Left colon (tissue), 2 donors: Measurements from ENCODE around the gene LSM14A. TPM values are rescaled to one million over a fixed set of nuclear protein-coding genes. Genes with fewer than 3 reads are reported as not detected.

ENCODE experiments used
- ATAC-seq: fragments of 200-7000 bp; cut with Tn5 transposase; one replicate; pipeline ENCODE4 v1.9.1; 2020; ENCODE audit warnings: mild to moderate bottlenecking, moderate library complexity
- DNase-seq, 2 donors: peaks; one replicate each; pipeline ENCODE4 v3.0.0-alpha.2; 2020
- intact Hi-C, 2 donors: fragments of 100-400 bp; cut with DNase I in 1 of 2; cut with micrococcal nuclease in 1 of 2; formaldehyde crosslinking; loops; one replicate each; pipeline versions ENCODE4 v1.11.2 to v1.14.0; 2022; cut with DNase I, micrococcal nuclease
- total RNA-seq, 2 donors: library from RNA; stranded (reverse); fragmentation: NEBNext Ultra II Directional; extraction: Animal tissue kit (Norgen Biotek cat#: 25700); gene quantifications; one replicate each; pipeline ENCODE4 v1.2.1, GENCODE V29; 2021
- donor health status: DM: no; HTN: no; CAD: no.
- donor health status: DM: yes; HTN: yes; CAD: no.

The LSM14A gene
- total RNA-seq, 2 donors from 2014 or later: 78.2 to 79.0 TPM

- ATAC-seq (no peak), DNase-seq (no peak)
- intact Hi-C loops: no loop called here
These were observed 91.5 kb downstream of the LSM14A start for GRCh38 chr19:34263745-34264237.

- DNase-seq: no peak
- intact Hi-C loops: no loop called here
- no peak for ATAC-seq
These were observed 92.9 kb downstream of the LSM14A start for GRCh38 chr19:34265221-34265650.

- no peak for DNase-seq
- intact Hi-C loops: no loop called here
- ATAC-seq: no peak
These were observed 96.8 kb downstream of the LSM14A start for GRCh38 chr19:34269081-34269480.

- intact Hi-C loops: no loop called here
- DNase-seq (no peak), ATAC-seq (peak; percentile 19)
These were observed 97.2 kb downstream of the LSM14A start for GRCh38 chr19:34269489-34269888.

- intact Hi-C loops: no loop called here
- ATAC-seq (peak; percentile 81), DNase-seq (peak; percentile 40 to 43)
These were observed 97.8 kb downstream of the LSM14A start for GRCh38 chr19:34269968-34270621.

GRCh38 chr19:34273121-34273520, 100.8 kb downstream of the LSM14A start:
- intact Hi-C loops: no loop called here
- ATAC-seq: no peak

GRCh38 chr19:34274284-34274826, 102.1 kb downstream of the LSM14A start:
- no peak for ATAC-seq
- intact Hi-C loops: no loop called here
- no peak for DNase-seq

More at GRCh38 chr19:34273121-34273520, 100.8 kb downstream of the LSM14A start:
- DNase-seq: no peak

- ATAC-seq: no peak
- intact Hi-C loops: no loop called here
- no peak for DNase-seq
These were observed 102.7 kb downstream of the LSM14A start for GRCh38 chr19:34274827-34275625.

- DNase-seq (no peak), ATAC-seq (no peak)
- intact Hi-C loops: no loop called here
These were observed 103.4 kb downstream of the LSM14A start for GRCh38 chr19:34275705-34276104.

- intact Hi-C loops: no loop called here
- DNase-seq: no peak
- ATAC-seq: peak; percentile 68
These were observed 104.3 kb downstream of the LSM14A start for GRCh38 chr19:34276614-34277013.

GRCh38 chr19:34277244-34277643, 104.9 kb downstream of the LSM14A start:
- no peak for DNase-seq
- no peak for ATAC-seq
- intact Hi-C loops: no loop called here

- ATAC-seq (no peak), DNase-seq (no peak)
- intact Hi-C loops: no loop called here
These were observed 106.5 kb downstream of the LSM14A start for GRCh38 chr19:34278783-34279182.

Other genes with a start within 250 kb of the LSM14A start
- 10 to 100 TPM; 19.6 to 22.0 TPM for gene GARRE1, start 82.0 kb downstream of the LSM14A start, total RNA-seq
- 100 to 1,000 TPM; 265 to 364 TPM for gene GPI, start 192.7 kb downstream of the LSM14A start, total RNA-seq
- gene PDCD2L, start 231.9 kb downstream of the LSM14A start, total RNA-seq: 1 to 10 TPM; 4.3 to 6.3 TPM